NCI-H1092 treated with DMSO at 0.1 percent for 48 hours (cell line): Measurements from ENCODE around the gene PERCC1.
"Not testable (repeated sequence)": the region's sequence is repeated elsewhere in the genome, so short reads cannot be mapped to it uniquely, and the experiment has no call there.

Experiments used
- DNase-seq: peaks from one replicate; lab custom pipeline; 2025; lab: John Stamatoyannopoulos, UW

PERCC1 gene

DNA sequence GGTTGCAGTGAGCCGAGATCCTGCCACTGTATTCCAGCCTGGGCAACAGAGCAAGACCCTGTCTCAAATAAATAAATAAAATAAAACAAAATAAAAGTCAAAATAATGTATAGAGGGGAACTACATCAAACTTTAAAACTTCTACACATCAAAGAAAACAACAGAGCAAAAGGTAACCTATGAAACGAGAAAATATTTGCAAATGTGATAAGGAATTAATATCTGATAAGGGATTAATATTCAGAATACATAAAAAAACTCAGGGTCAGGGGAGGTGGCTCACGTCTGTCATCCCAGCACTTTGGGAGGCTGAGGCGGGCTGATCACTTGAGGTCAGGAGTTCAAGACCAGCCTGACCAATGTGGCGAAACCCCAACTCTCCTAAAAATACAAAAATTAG is 38.3 kb downstream of the PERCC1 start:
- DNase-seq = not testable (repeated sequence)

DNA sequence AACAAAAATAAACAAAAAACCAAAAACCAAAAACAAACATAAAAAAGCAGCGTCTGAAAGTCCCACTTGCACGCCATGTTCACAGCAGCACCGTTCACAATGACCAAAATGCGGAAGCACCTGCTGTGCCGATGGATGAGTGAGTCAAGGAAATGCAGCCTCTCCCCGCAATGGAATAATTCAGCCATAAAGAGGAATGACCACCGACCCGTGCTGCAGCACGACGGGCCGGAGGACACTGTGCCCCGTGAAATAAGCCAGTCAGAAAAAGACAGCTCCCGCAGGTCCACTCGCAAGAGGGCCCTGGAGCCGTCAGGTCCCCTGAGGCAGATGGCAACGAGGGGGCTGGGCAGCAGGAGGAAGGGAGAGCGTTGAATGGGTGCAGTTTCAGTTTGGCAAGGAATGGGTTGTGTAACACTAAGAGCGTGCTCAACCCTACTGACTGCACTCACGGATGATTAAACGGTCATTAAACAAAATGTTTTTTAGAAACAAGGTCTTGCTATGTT is 38.9 kb downstream of the PERCC1 start:
- DNase-seq = no peak

GRCh38 chr16:1470481-1471251 is 39.8 kb downstream of the PERCC1 start:
- DNase-seq = no peak

DNA sequence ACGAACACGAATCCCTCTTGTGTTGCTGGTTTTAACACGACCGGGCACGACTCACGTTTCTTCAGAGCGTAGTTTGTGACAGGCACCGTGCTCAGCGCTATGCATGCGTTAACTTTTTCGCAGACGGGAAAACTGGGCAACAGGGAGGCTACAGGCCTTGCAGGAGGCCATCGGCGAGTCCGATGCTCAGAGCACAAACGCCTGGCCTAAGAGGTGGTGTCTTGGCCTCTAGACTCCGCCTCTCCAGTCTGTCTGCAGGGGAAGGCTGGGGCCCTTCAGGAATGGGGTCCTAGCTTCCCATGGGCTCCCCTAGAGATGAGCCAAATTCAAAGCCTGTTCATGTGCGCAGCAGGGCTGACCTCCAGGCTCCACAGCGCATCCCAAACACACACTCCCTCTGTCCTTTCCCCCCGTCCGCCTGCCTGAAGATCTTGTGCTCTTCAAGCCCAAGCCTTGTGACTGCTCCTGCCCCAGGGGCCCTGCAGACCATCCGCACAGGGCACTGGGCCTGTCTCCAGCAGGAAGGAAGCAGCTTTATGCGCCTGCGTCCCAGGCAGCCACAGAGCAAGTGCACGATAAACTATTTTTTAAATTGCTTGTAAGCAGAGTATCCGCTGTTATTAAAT is 40.8 kb downstream of the PERCC1 start:
- no peak for DNase-seq

GRCh38 chr16:1472974-1473373 is 42.1 kb downstream of the PERCC1 start:
- DNase-seq = no peak

GRCh38 chr16:1474082-1474795 is 43.4 kb downstream of the PERCC1 start:
- no peak for DNase-seq

GRCh38 chr16:1474796-1475551 is 44.1 kb downstream of the PERCC1 start, which contains the start of gene CLCN7:
Gene CLCN7, minus strand, starts transcription at chr16:1475028. Its CDS starts 54 bp downstream, at chr16:1474974.
- DNase-seq = peak; percentile 68

DNA sequence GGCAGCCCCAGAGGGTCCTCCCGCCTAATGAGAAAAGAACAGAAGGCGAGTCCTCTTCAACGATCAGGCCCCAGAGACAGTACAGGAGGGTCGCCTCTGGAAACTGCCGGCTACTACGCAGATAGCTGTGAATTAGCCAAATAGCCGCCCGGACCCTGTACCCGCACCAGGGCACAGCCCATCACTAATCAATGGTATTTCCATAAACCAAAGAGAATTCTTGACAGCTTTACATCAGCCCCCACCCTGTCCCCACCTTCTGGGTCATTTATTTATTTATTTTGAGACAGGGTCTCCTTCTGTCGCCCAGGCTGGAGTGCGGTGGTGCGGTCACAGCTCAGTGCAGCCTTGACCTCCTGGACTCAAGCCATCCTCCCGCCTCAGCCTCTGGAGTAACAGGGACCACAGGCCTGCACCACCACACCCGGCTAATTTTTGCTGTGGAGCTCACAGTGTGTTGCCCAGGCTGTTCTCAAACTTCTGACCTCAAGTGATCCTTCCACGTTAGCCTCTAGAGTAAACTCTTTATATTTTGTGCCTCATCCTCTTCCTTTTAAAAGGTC is 44.8 kb downstream of the PERCC1 start:
- no peak for DNase-seq

DNA sequence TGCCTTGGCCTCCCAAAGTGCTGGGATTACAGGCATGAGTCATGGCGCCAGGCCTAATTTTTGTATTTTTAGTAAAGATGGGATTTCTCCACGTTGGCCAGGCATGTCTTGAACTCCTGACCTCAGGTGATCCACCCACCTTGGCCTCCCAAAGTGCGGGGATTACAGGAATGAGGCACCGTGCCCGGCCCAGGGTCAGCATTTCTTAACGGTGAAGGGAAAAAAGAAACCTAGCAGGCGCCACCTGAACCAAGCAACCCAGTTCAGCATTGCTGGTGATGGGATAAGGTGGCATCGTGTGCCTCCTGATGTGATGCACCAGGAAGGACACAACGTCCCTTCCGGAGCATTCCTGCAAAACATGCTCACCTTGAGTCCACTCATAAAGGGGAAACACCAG is 46.2 kb downstream of the PERCC1 start:
- DNase-seq = no peak

- not testable (repeated sequence) for DNase-seq
Measured at GRCh38 chr16:1478937-1479336, 48.1 kb downstream of the PERCC1 start.

DNA sequence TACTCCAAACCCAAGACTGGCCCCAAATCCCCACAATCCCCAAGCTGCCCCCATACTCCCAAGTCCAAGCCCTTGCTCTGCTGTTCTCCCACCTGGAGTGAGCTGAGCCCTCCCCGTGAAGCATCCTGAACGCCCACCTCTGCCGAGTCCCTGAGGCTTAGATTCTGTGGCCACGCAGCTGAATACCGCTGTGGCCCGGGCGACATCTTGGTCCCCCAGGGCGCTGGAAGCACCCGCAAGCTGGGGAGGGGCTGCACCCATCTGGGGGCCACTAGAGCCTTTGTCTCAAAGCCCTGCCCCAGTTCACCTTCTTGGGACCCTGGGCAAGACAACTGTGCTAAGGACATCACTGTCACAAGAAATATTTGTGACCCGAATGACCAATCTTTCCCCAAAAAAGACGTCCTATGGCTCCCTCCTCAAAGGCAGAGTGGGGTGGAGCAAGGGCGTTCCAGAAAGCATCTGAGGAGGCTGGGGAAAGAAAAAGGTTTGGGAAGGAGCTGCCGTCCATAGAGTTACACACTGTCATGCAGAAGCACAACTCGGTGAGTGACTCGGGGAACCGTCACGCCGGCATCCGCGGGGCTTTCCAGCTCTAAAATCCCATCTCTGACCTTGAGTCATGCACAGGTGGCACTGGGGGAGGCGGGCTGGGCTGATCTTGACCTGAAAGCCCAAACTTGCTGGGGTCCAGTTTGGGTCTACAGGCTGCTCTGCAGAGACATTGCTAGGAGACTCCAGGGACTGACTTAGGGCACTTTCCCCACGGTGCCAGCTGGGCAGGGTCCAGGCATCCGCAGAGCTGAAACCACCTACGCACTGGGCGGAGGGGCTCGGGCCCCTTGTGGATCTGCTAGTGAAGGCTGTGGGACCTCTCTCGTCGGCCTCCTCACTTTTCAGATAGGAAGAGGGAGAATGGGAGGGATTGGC is 51.3 kb downstream of the PERCC1 start:
- DNase-seq = no peak
